OCI-LY3 (cell line): Measurements from ENCODE around the gene BBS12.

Experiments used
- H2AFZ ChIP-seq: fragments of 200-600, 300-600 bp; shearing (Covaris generic); 2 replicates; pipeline ENCODE4 v1.6.0; 2014; ENCODE audit warnings: antibody characterized with exemption, low read depth, low read length
- H3K27ac ChIP-seq: fragments of 200-600, 300-600 bp; sonication (generic); 2 replicates; pipeline ENCODE4 v1.5.1; 2014; ENCODE audit warnings: mild to moderate bottlenecking, low read length, moderate library complexity, mixed read lengths
- H3K27me3 ChIP-seq: fragments of 200-600, 300-600 bp; sonication (generic); 2 replicates; pipeline ENCODE4 v1.6.1; 2014; ENCODE audit warnings: low read depth, low read length, mixed read lengths
- H3K36me3 ChIP-seq: fragments of 200-600, 300-600 bp; sonication (generic); replicated peaks from 2 replicates; pipeline ENCODE3; 2014; ENCODE audit warnings: low read depth, low read length, mixed read lengths
- H3K4me1 ChIP-seq: fragments of 300-600, 200-600 bp; sonication (generic); 2 replicates; pipeline ENCODE4 v1.6.1; 2014; ENCODE audit warnings: low read length, mixed read lengths
- H3K4me2 ChIP-seq: fragments of 200-600, 300-600 bp; sonication (generic); 2 replicates; pipeline ENCODE4 v1.6.1; 2014; ENCODE audit warnings: low read length, mixed read lengths
- H3K4me3 ChIP-seq: fragments of 300-600, 200-600 bp; sonication (generic); 2 replicates; pipeline ENCODE4 v1.5.1; 2014; ENCODE audit warnings: antibody characterized with exemption, mild to moderate bottlenecking, low read length, moderate library complexity
- H3K79me2 ChIP-seq: fragments of 300-600, 200-600 bp; shearing (Covaris generic); 2 replicates; pipeline ENCODE4 v1.6.1; 2014; ENCODE audit warnings: mild to moderate bottlenecking, low read length, mixed read lengths
- H3K9ac ChIP-seq: fragments of 300-600, 200-600 bp; shearing (Covaris generic); 2 replicates; pipeline ENCODE4 v1.6.0; 2014; ENCODE audit warnings: mild to moderate bottlenecking, low read length, moderate library complexity
- H3K9me3 ChIP-seq: fragments of 200-600, 300-600 bp; shearing (Covaris generic); 2 replicates; pipeline ENCODE4 v1.6.1; 2014; ENCODE audit warnings: low read length, mixed read lengths; ENCODE audit not compliant: insufficient read depth
- H4K20me1 ChIP-seq: fragments of 200-600, 300-600 bp; sonication (generic); 2 replicates; pipeline ENCODE4 v1.6.1; 2016; ENCODE audit warnings: low read length, mixed read lengths; ENCODE audit not compliant: insufficient read depth
- CTCF ChIP-seq: fragments of 200-600, 300-600 bp; sonication (generic); IDR thresholded peaks from 2 replicates; pipeline ENCODE4 v1.5.1; 2014; ENCODE audit warnings: antibody characterized with exemption, low read length, low read depth
- EZH2phosphoT487 ChIP-seq: fragments of 200-600 bp; shearing (Covaris generic); IDR thresholded peaks from 2 replicates; pipeline ENCODE4 v1.6.1; 2018; ENCODE audit warnings: antibody characterized with exemption, mixed run types, low read depth

Gene BBS12

GRCh38 chr4:122722256-122722655 lies 10.2 kb upstream of the BBS12 start:
- no peak overlapping the region for H3K9ac ChIP-seq
- no peaks in the 10 kb centered on the region for H3K79me2 ChIP-seq
- no peaks in the 10 kb centered on the region for H3K27me3 ChIP-seq
- no peak overlapping the region for H3K27ac ChIP-seq
- no peak overlapping the region for H3K4me2 ChIP-seq
- H4K20me1 ChIP-seq = no peaks in the 10 kb centered on the region
- H3K36me3 ChIP-seq = no peaks in the 10 kb centered on the region
- H3K9me3 ChIP-seq = no peaks in the 10 kb centered on the region
- no peak overlapping the region for H2AFZ ChIP-seq
- no peaks in the 10 kb centered on the region for H3K4me1 ChIP-seq
- H3K4me3 ChIP-seq = no peak overlapping the region
- no peak for TF ChIP-seq EZH2phosphoT487
- no peak for TF ChIP-seq CTCF

GRCh38 chr4:122728856-122729255 lies 3.6 kb upstream of the BBS12 start:
- no peak overlapping the region for H2AFZ ChIP-seq

GRCh38 chr4:122731676-122732075 lies 828 bp upstream of the BBS12 start:
- Histone ChIP-seq H3K9ac (peak overlapping the region; percentile 11; the same call in 1 of the 2 replicates), H3K27me3 (no peaks in the 10 kb centered on the region), H3K27ac (no peak overlapping the region), H3K4me1 (peaks cover 9% of the 10 kb centered on the region), H3K9me3 (no peaks in the 10 kb centered on the region), H3K4me3 (peak overlapping the region; percentile 48), H3K4me2 (peak overlapping the region; percentile 54), H3K36me3 (no peaks in the 10 kb centered on the region), H3K79me2 (no peaks in the 10 kb centered on the region), H4K20me1 (no peaks in the 10 kb centered on the region), H2AFZ (peak overlapping the region; percentile 44)
- TF ChIP-seq EZH2phosphoT487 (no peak), CTCF (no peak)

More at GRCh38 chr4:122728856-122729255, 3.6 kb upstream of the BBS12 start:
- no peak overlapping the region for H3K4me2 ChIP-seq
- no peaks in the 10 kb centered on the region for H3K9me3 ChIP-seq
- H3K79me2 ChIP-seq = no peaks in the 10 kb centered on the region
- H3K27me3 ChIP-seq = no peaks in the 10 kb centered on the region
- no peak overlapping the region for H3K4me3 ChIP-seq
- H3K4me1 ChIP-seq = peaks cover 9% of the 10 kb centered on the region
- no peak overlapping the region for H3K9ac ChIP-seq
- no peaks in the 10 kb centered on the region for H3K36me3 ChIP-seq
- TF ChIP-seq EZH2phosphoT487 = no peak
- no peak for TF ChIP-seq CTCF
- H4K20me1 ChIP-seq = no peaks in the 10 kb centered on the region
- H3K27ac ChIP-seq = no peak overlapping the region

GRCh38 chr4:122733787-122734120 lies 1.2 kb downstream of the BBS12 start:
- Histone ChIP-seq H2AFZ (peak overlapping the region; percentile 93; the same call in 1 of the 2 replicates), H3K79me2 (no peaks in the 10 kb centered on the region), H3K27me3 (no peaks in the 10 kb centered on the region), H3K9ac (0 out of 2 replicates have a peak overlapping the region, but pooled peaks have one; percentile 40), H4K20me1 (no peaks in the 10 kb centered on the region), H3K9me3 (no peaks in the 10 kb centered on the region), H3K4me1 (peaks cover 9% of the 10 kb centered on the region), H3K27ac (no peak overlapping the region), H3K36me3 (no peaks in the 10 kb centered on the region), H3K4me3 (peak overlapping the region; percentile 90; the same call in 1 of the 2 replicates), H3K4me2 (peak overlapping the region; percentile 88)
- no peak for TF ChIP-seq CTCF
- TF ChIP-seq EZH2phosphoT487 = no peak
